Lower lobe of right lung (tissue), 2 donors: ENCODE measurements around the gene CFAP100. TPM values are rescaled to one million over a fixed set of nuclear protein-coding genes. Genes with fewer than 3 reads are reported as not detected.
A peak's percentile ranks its signal among the peaks of the same experiment; 100 is the strongest.

Experiments used
- ATAC-seq, 2 donors: fragments of 200-7000 bp; cut with Tn5 transposase; one replicate each; pipeline ENCODE4 v1.9.1; 2020 to 2022; ENCODE audit warnings: mild to moderate bottlenecking in 2 of 2, moderate library complexity in 2 of 2
- DNase-seq: peaks from one replicate; pipeline ENCODE4 v3.0.0-alpha.2; 2020
- H3K27ac ChIP-seq: fragments of 200-600 bp; one replicate; pipeline ENCODE4 v1.8.0; 2022
- H3K27me3 ChIP-seq: fragments of 200-600 bp; one replicate; pipeline ENCODE4 v1.8.0; 2022; ENCODE audit warnings: low read depth
- H3K36me3 ChIP-seq: fragments of 200-600 bp; one replicate; pipeline ENCODE4 v1.8.0; 2022; ENCODE audit warnings: mild to moderate bottlenecking
- H3K4me1 ChIP-seq: fragments of 200-600 bp; one replicate; pipeline ENCODE4 v1.8.0; 2022
- H3K4me3 ChIP-seq: fragments of 200-600 bp; one replicate; pipeline ENCODE4 v1.8.0; 2022; ENCODE audit warnings: mild to moderate bottlenecking
- H3K9me3 ChIP-seq: fragments of 200-600 bp; one replicate; pipeline ENCODE4 v1.8.0; 2022
- CTCF ChIP-seq: fragments of 200-600 bp; IDR thresholded peaks from one replicate; pipeline ENCODE4 v1.8.0; 2022; ENCODE audit warnings: antibody characterized with exemption, mild to moderate bottlenecking
- intact Hi-C: fragments of 100-400 bp; cut with DNase I; formaldehyde crosslinking; loops from one replicate; pipeline ENCODE4 v1.11.0; 2022
- total RNA-seq: library from RNA; stranded (reverse); fragmentation: NEBNext Ultra II Directional; extraction: Animal tissue kit (Norgen Biotek cat#: 25700); gene quantifications from one replicate; pipeline ENCODE4 v1.2.1, GENCODE V29; 2021
- donor health status: DM: no; HTN: yes; CAD: no; lungs with severe emphysema.

The CFAP100 gene
- total RNA-seq, 1 donor from 2014 or later, result 21.5 TPM

DNA sequence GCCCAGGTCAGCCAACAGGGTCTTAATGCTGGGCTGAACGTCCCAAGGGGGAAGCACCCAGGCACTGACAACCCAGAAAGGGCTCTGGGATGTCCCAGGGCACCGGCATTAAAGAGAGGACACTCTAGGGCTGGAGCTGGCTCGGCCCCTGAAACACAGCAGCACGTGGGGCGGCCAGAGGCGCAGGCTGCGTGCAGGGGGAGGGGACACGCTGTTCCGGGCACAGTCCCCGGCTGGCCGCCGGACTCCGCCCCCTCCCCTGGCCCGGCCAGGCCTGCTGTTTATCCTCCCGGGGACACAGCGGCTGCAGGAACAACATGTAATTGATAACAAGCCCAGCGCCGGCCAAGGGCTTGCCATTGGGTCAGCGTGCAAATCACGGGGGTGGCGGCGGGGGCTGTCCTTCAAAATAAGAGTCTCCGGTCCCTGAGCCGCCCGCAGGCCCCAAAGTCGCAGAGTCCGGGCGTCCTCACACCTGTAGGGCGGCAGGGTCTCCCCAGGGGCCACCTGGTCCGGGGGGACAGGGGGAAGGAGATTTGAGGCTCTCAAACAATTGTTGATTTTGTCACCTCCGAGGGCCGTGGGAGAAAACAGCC is 38.8 kb upstream of the CFAP100 start:
- Histone ChIP-seq H3K4me3 (peak overlapping the region; percentile 77), H3K27ac (peak overlapping the region; percentile 92), H3K36me3 (peaks cover 19% of the 10 kb centered on the region), H3K27me3 (peaks cover 11% of the 10 kb centered on the region), H3K4me1 (peaks cover 60% of the 10 kb centered on the region), H3K9me3 (no peaks in the 10 kb centered on the region)
- ATAC-seq, result peak; percentile 88 to 91
- no peak for TF ChIP-seq CTCF
- DNase-seq, result peak; percentile 96
- intact Hi-C loops, result no loop called here

DNA sequence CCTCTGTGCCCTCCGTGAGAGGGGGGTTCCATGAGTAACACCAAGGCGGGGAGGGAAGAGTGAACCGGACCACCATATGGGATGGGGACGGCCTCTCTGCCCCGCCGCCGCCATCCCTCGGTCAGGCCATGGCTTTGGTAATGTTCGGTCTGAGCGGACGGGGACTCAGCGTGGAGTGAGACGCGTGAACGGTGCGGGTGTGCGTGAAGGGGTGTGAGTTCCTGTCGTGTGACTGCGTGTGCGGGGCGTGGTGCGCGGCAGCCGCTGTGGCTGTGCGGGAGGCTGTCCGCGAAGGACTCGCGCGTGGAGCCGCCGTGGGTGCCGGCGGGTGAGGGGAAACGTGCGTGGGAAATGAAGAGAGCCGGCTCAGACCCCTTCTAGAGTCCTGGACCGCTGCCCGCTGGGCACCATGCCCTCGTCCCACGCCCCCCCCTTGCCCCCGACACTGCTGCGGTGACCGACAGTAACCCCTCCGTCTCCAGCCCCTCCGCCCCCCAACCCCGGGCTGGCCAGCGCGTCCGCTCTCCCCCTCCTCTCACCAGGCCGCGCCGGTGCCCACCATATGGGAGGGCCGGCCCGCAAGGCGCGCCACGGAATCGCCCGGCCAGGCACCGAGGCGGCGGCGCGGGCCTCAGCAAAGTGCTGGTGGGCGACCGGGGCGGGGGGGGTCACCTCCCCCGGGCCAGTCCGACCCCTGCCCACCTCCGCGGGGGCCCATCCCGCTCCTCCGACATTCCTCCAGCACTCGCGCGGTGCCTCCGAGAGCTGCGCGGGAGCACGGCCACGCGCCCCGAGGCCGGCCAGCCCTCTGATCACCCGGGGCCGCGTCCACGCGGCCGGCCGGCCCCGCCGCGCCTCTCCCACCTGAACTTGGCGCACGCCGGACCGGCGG is 38.1 kb upstream of the CFAP100 start:
- Histone ChIP-seq H3K27ac (peak overlapping the region; percentile 92), H3K4me1 (peaks cover 53% of the 10 kb centered on the region), H3K4me3 (peak overlapping the region; percentile 77), H3K9me3 (no peaks in the 10 kb centered on the region), H3K36me3 (peaks cover 12% of the 10 kb centered on the region), H3K27me3 (peaks cover 11% of the 10 kb centered on the region)
- intact Hi-C loops, result no loop called here
- ATAC-seq (peak; percentile 1 to 5), DNase-seq (peak; percentile 69)
- no peak for TF ChIP-seq CTCF

- peak; percentile 85 to 90 for ATAC-seq
- peak within 1 kb of the TSS; percentile 92 for H3K27ac ChIP-seq
- TF ChIP-seq CTCF, result no peak
- peak; percentile 90 for DNase-seq
- peaks cover 44% of the 10 kb centered on the region for H3K4me1 ChIP-seq
- peaks cover 11% of the 10 kb centered on the region for H3K27me3 ChIP-seq
- peaks cover 3% of the 10 kb centered on the region for H3K36me3 ChIP-seq
- H3K4me3 ChIP-seq, result peak within 1 kb of the TSS; percentile 77
- intact Hi-C loops, result no loop called here
- no peaks in the 10 kb centered on the region for H3K9me3 ChIP-seq
Measured at GRCh38 chr3:126357295-126358037, 37.2 kb upstream of the CFAP100 start, which contains the start of gene KLF15. Gene KLF15, minus strand, starts transcription at chr3:126357408. Its CDS starts 4,486 bp downstream, at chr3:126352922.

DNA sequence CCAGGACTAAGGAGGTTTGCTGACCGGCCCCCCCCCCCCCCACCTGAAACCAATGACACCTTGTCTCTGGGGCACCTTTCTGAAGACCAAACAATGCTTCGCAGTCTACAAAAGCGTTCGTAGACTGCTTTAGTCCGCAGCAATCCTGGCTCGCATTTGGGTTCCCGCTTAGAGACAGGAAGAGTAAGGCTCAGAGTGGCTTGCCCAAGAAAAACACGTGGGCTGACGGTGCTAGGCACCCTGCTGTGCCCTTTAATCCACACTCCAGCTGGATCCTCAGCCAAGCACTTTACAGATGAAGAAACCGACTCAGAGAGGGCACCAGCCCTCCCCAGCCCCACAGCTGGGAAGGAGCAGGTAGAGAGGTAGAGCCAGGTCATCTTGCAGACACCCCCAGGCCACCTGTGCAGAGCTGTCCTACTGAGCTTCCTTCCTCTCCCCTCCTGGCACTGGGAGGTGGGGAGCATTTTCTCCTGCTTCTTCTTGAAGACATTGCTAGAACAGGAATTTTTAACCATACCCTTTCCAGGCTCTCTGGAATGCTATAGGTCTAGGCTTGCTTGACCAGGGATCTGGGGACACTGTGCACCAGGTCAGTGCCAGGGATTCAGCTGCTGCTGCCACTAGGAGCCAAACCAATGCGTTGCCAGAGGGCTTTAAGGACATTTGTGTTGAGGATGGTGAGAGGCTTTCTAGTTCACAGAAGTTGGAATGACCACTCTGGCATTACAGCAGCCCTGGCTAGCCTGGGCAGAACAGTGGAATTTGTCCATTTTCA is 36.5 kb upstream of the CFAP100 start:
- peaks cover 11% of the 10 kb centered on the region for H3K27me3 ChIP-seq
- H3K4me3 ChIP-seq, result peak overlapping the region; percentile 66
- peaks cover 3% of the 10 kb centered on the region for H3K36me3 ChIP-seq

More for the DNA sequence above, 36.5 kb upstream of the CFAP100 start:
- Histone ChIP-seq H3K4me1 (peaks cover 37% of the 10 kb centered on the region), H3K9me3 (no peaks in the 10 kb centered on the region), H3K27ac (peak overlapping the region; percentile 73)
- DNase-seq (peak; percentile 73), ATAC-seq (peak; percentile 10 to 26)
- intact Hi-C loops, result no loop called here
- no peak for TF ChIP-seq CTCF
